ENCODE results near the gene ISCA2. TPM values are rescaled to one million over a fixed set of nuclear protein-coding genes. Genes with fewer than 3 reads are reported as not detected.

The ISCA2 gene
- total and polyA plus RNA-seq, 3 donors from 2014 or later = 22.5 to 30.3 (median 27.6) TPM

DNA sequence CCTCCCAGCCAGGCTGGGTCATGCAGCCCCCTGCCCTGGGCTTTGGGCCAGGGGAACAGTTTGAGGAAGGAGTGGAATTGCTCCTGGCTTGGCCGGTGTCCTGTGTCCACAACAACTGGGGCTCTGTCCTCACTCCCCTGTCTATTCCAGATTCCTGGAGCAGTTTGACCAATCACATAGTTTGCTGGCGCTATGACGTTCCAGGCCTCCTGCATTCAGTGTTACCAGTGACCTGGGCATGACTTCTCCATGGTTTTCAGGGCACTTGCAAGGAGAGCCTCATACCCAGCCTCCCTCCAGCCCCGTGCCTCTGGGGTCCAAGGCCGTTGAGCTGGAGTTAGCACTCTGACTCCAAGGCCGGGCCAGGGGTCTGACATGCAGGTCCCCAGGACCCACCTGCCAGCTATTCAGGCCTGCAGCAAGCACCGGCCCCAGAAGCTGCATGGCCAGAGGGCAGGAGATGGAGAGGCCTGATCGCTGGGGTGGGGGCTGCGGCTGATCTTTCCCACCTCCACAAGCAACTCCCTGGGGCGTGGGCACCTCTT is 34.2 kb downstream of the ISCA2 start:
- H3K27ac ChIP-seq = no peak overlapping the region
- H3K27me3 ChIP-seq = no peaks in the 10 kb centered on the region
- no peak for DNase-seq
- WGBS, 2 donors = 78 to 100% methylated on average over 1 to 10 of the region's 10 CpGs
- intact Hi-C loops (cut with DNase I; ENCODE audit: low total_unique reads) = no loop called here
- H3K36me3 ChIP-seq (ENCODE audit: low read depth, missing control alignments) = no peaks in the 10 kb centered on the region
- no peaks in the 10 kb centered on the region for H3K9me3 ChIP-seq
- no peak for TF ChIP-seq POLR2A (IDR thresholded peaks at IDR 0.05)
- TF ChIP-seq, protein P1, sequence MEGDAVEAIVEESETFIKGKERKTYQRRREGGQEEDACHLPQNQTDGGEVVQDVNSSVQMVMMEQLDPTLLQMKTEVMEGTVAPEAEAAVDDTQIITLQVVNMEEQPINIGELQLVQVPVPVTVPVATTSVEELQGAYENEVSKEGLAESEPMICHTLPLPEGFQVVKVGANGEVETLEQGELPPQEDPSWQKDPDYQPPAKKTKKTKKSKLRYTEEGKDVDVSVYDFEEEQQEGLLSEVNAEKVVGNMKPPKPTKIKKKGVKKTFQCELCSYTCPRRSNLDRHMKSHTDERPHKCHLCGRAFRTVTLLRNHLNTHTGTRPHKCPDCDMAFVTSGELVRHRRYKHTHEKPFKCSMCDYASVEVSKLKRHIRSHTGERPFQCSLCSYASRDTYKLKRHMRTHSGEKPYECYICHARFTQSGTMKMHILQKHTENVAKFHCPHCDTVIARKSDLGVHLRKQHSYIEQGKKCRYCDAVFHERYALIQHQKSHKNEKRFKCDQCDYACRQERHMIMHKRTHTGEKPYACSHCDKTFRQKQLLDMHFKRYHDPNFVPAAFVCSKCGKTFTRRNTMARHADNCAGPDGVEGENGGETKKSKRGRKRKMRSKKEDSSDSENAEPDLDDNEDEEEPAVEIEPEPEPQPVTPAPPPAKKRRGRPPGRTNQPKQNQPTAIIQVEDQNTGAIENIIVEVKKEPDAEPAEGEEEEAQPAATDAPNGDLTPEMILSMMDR (IDR thresholded peaks at IDR 0.05) = no peak
- H3K4me3 ChIP-seq = no peak overlapping the region
- H3K4me1 ChIP-seq = peaks cover 20% of the 10 kb centered on the region

DNA sequence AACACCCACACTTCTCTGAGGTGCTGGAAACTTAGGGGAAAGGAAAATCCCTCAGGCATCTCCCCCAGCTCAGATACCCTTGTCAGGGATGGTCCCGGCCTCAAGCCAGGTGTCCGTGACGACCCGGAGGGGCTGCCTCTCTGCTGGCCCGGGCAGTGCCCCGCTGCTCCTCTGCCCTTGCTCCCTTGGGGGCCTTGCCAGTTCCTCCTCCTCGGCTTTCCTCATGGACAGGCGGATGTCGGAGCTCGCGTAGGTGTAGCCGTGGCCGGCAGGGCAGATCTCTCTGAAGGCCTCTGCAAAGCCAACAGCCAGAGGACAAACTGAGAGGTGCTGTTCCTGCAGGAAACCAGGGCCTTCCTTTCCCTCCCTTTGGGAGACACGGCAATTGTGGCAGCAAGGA is 34.8 kb downstream of the ISCA2 start:
- DNase-seq = no peak
- Histone ChIP-seq H3K36me3 (ENCODE audit: low read depth, missing control alignments) (no peaks in the 10 kb centered on the region), H3K4me3 (no peak overlapping the region), H3K4me1 (peaks cover 20% of the 10 kb centered on the region), H3K9me3 (no peaks in the 10 kb centered on the region), H3K27me3 (no peaks in the 10 kb centered on the region), H3K27ac (no peak overlapping the region)
- intact Hi-C loops (cut with DNase I; ENCODE audit: low total_unique reads) = no loop called here
- WGBS, 2 donors = 87 to 94% methylated on average over 8 to 14 of the region's 14 CpGs
- no peak for TF ChIP-seq POLR2A (IDR thresholded peaks at IDR 0.05)
- TF ChIP-seq, protein P1 (IDR thresholded peaks at IDR 0.05) = no peak

DNA sequence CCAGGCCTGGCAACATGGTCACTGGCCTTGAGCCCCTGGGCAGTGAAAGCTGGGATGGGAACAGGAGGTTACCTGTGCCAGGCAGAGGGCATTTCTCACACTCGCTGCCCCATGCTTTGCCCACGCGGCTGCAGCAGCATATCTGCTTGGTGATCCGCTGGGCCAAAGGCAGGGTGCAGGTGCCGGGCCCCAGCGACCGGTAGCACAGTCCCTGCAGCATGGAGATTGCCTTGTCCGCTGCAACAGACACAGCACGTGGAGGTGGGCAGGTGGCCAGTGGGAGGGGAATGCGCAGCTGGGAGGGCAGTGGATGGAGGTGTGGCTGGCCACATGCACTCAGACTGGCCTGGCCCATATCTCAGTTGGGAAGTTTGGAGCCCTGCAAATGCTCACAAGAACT is 35.3 kb downstream of the ISCA2 start:
- intact Hi-C loops (cut with DNase I; ENCODE audit: low total_unique reads) = no loop called here
- Histone ChIP-seq H3K27ac (no peak overlapping the region), H3K4me3 (no peak overlapping the region), H3K9me3 (no peaks in the 10 kb centered on the region), H3K36me3 (ENCODE audit: low read depth, missing control alignments) (no peaks in the 10 kb centered on the region), H3K4me1 (peaks cover 19% of the 10 kb centered on the region), H3K27me3 (no peaks in the 10 kb centered on the region)
- DNase-seq = no peak
- 89 to 90% methylated on average over 10 of the region's 10 CpGs for WGBS, 2 donors
- TF ChIP-seq POLR2A (IDR thresholded peaks at IDR 0.05) = no peak
- TF ChIP-seq, protein P1 (IDR thresholded peaks at IDR 0.05) = no peak

DNA sequence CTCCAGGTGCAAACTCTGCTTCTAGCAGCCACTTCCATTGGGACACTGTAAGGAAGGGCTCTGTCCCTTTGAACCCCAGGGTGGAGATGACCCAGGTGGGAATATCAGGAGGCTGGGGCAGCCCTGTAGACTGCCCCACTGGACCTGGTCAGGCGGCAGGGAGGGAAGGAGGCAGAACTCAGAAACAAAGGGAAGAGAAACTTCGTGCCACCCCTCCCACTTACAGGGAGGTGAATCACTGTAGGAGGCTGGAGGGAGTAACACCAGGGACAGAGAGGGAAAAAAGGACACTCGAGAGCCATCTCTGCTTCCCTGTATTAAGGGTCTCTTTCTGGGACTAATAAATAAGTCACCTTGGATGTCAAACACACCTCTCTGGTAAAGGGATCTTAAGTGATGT is 37.4 kb downstream of the ISCA2 start:
- no peak for DNase-seq
- Histone ChIP-seq H3K27me3 (no peaks in the 10 kb centered on the region), H3K36me3 (ENCODE audit: low read depth, missing control alignments) (no peaks in the 10 kb centered on the region), H3K4me1 (no peaks in the 10 kb centered on the region), H3K4me3 (no peak overlapping the region), H3K27ac (no peak overlapping the region), H3K9me3 (no peaks in the 10 kb centered on the region)
- WGBS, 2 donors = 43 to 81% methylated on average over 3 of the region's 3 CpGs
- TF ChIP-seq, protein P1 (IDR thresholded peaks at IDR 0.05) = no peak
- TF ChIP-seq POLR2A (IDR thresholded peaks at IDR 0.05) = no peak
- intact Hi-C loops (cut with DNase I; ENCODE audit: low total_unique reads) = no loop called here

DNA sequence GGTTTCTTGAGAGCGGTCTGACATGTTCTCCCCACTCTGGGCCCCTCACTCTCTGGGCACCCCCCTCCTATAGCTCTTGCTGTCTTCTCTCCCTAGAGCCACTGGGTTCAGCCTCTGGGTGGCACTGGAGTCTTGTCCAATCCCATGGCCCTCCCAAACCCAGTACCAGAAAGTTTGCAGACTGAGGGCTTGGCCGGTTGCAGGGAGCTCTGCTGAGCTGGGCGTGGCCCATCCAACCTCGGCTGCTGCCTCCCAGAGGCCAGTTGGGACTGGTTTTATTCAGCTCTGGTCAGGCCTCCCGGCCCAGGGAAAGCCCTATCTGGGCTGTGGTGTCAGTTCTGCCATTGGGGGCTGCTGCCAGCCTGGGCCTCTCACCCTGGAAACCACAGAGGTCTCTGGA is 37.9 kb downstream of the ISCA2 start:
- H3K27me3 ChIP-seq = no peaks in the 10 kb centered on the region
- no peak for TF ChIP-seq POLR2A (IDR thresholded peaks at IDR 0.05)
- TF ChIP-seq, protein P1 (IDR thresholded peaks at IDR 0.05) = no peak
- no peak for DNase-seq
- WGBS, 2 donors = 62 to 80% methylated on average over 2 to 5 of the region's 5 CpGs
- H3K9me3 ChIP-seq = no peaks in the 10 kb centered on the region
- H3K4me3 ChIP-seq = no peak overlapping the region
- intact Hi-C loops (cut with DNase I; ENCODE audit: low total_unique reads) = no loop called here
- H3K27ac ChIP-seq = no peak overlapping the region
- H3K4me1 ChIP-seq = no peaks in the 10 kb centered on the region
- no peaks in the 10 kb centered on the region for H3K36me3 ChIP-seq (ENCODE audit: low read depth, missing control alignments)

Data from testis (tissue), 3 donors.